SK-N-SH treated with all-trans-retinoic acid at 6 μM for 48 hours (cell line): Measurements from ENCODE around the gene LRRC43.

Source experiments
- ATAC-seq: fragments of 200-7000 bp; cut with Tn5 transposase; 3 replicates; pipeline ENCODE4 v1.9.1; 2020; ENCODE audit warnings: mild to moderate bottlenecking, moderate library complexity
- ARNTL ChIP-seq: fragments of 450-650 bp; formaldehyde crosslinking; IDR thresholded peaks from 2 replicates; pipeline ENCODE4 v1.5.0; 2020; ENCODE audit warnings: low read depth, mild to moderate bottlenecking, moderate library complexity, borderline replicate concordance
- BACH2 ChIP-seq: fragments of 250-450 bp; sonication (Bioruptor Pico); IDR thresholded peaks from 2 replicates; pipeline ENCODE4 v1.9.0; 2021; ENCODE audit warnings: mild to moderate bottlenecking, borderline replicate concordance
- CREB5 ChIP-seq: fragments of 250-450 bp; sonication (Bioruptor Pico); IDR thresholded peaks from 2 replicates; pipeline ENCODE4 v1.5.1; 2020; ENCODE audit warnings: low read depth, mild to moderate bottlenecking, moderate library complexity
- CSDC2 ChIP-seq: fragments of 250-450 bp; sonication (Bioruptor Pico); IDR thresholded peaks from 2 replicates; pipeline ENCODE4 v1.5.0; 2020; ENCODE audit warnings: mild to moderate bottlenecking, moderate library complexity
- ESRRG ChIP-seq: fragments of 250-450 bp; sonication (Bioruptor Pico); IDR thresholded peaks from 2 replicates; pipeline ENCODE4 v1.6.1; 2021; ENCODE audit warnings: mild to moderate bottlenecking
- GLIS3 ChIP-seq: fragments of 250-450 bp; sonication (Bioruptor Pico); IDR thresholded peaks from 2 replicates; pipeline ENCODE4 v1.5.0; 2020; ENCODE audit warnings: mild to moderate bottlenecking, moderate library complexity
- ISL1 ChIP-seq: fragments of 250-450 bp; sonication (Bioruptor Pico); IDR thresholded peaks from 2 replicates; pipeline ENCODE4 v2.1.2; 2022; ENCODE audit warnings: mild to moderate bottlenecking, moderate library complexity
- OSR1 ChIP-seq: fragments of 250-450 bp; sonication (Bioruptor Pico); IDR thresholded peaks from 2 replicates; pipeline ENCODE4 v1.8.0; 2022; ENCODE audit warnings: moderate library complexity, mild to moderate bottlenecking, inconsistent platforms
- RARB ChIP-seq: fragments of 250-450 bp; sonication (Bioruptor Pico); IDR thresholded peaks from 2 replicates; pipeline ENCODE4 v1.8.0; 2021; ENCODE audit warnings: mild to moderate bottlenecking, moderate library complexity
- SNAI2 ChIP-seq: fragments of 250-450 bp; sonication (Bioruptor Pico); IDR thresholded peaks from 2 replicates; pipeline ENCODE4 v1.5.0; 2020; ENCODE audit warnings: mild to moderate bottlenecking, moderate library complexity
- TCF4 ChIP-seq: fragments of 250-450 bp; sonication (Bioruptor Pico); IDR thresholded peaks from 2 replicates; pipeline ENCODE4 v1.8.0; 2021; ENCODE audit warnings: mild to moderate bottlenecking, moderate library complexity, borderline replicate concordance
- TOX ChIP-seq: fragments of 250-450 bp; sonication (Bioruptor Pico); IDR thresholded peaks from 2 replicates; pipeline ENCODE4 v1.8.0; 2021; ENCODE audit warnings: mild to moderate bottlenecking, moderate library complexity, borderline replicate concordance
- ZC3H10 ChIP-seq: fragments of 250-450 bp; sonication (Bioruptor Pico); IDR thresholded peaks from 2 replicates; pipeline ENCODE4 v1.5.1; 2021; ENCODE audit warnings: mild to moderate bottlenecking, moderate library complexity
- ZFP3 ChIP-seq: fragments of 250-450 bp; sonication (Bioruptor Pico); IDR thresholded peaks from 2 replicates; pipeline ENCODE4 v1.5.0; 2020; ENCODE audit warnings: mild to moderate bottlenecking, moderate library complexity
- ZNF565 ChIP-seq: fragments of 450-650 bp; formaldehyde crosslinking; conservative IDR thresholded peaks from 2 replicates; pipeline ENCODE4 v1.5.0; 2020; ENCODE audit warnings: low read depth, mild to moderate bottlenecking, moderate library complexity
- ZNF70 ChIP-seq: fragments of 450-650 bp; formaldehyde crosslinking; IDR thresholded peaks from 2 replicates; pipeline ENCODE4 v1.5.0; 2020; ENCODE audit warnings: mild to moderate bottlenecking, moderate library complexity
- ZNF8 ChIP-seq: fragments of 450-650 bp; formaldehyde crosslinking; IDR thresholded peaks from 2 replicates; pipeline ENCODE4 v1.5.0; 2020; ENCODE audit warnings: mild to moderate bottlenecking, moderate library complexity
- TF ChIP-seq, protein P1 (sequence below): fragments of 250-450 bp; sonication (Bioruptor Pico); IDR thresholded peaks from 2 replicates; pipeline ENCODE4 v1.5.0; 2020; ENCODE audit warnings: mild to moderate bottlenecking, moderate library complexity
- TF ChIP-seq, protein P2 (sequence below): fragments of 250-450 bp; sonication (Bioruptor Pico); IDR thresholded peaks from 2 replicates; pipeline ENCODE4 v1.8.0; 2020; ENCODE audit warnings: mild to moderate bottlenecking, moderate library complexity, borderline replicate concordance
- TF ChIP-seq, protein P3 (sequence below): fragments of 250-450 bp; sonication (Bioruptor Pico); IDR thresholded peaks from 2 replicates; pipeline ENCODE4 v1.5.1; 2021; ENCODE audit warnings: mild to moderate bottlenecking, moderate library complexity

Gene LRRC43

DNA sequence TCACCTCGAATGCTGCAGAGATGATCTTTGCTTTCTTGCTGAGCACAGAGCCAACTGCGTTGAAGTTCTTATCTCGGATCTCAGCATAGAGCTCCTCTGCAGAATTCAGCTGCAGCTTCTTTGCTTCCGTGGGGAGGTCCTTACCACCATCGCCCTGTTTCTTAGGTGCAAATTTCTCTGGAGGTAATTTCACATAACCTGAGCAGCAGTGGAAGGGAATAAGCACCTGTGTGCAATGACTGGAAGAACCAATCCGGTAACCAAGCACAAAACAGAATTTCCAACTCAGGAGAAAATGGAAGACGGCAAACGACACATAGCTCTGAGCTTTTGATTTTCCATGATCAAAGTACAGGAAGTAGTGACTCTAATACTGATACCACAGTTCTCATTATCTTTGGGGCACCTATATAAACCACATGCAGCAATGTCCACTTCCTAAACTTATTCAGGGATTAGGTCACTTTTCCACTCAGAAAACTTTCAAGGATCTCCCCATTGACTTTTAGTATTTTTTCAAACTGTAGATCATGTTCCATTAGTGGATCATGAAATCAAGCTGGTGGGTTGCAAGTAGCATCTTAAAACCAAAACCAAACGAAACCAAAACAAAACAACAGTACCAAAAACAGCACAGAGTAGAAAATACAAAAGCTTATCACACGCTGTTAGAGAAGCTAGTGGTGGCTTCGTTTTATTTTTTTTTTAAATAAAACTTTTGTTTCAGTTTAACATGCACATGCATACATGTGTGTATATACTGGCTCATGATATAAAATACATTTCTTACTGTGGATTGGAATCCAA is 61.8 kb downstream of the LRRC43 start:
- no peak for ATAC-seq
- TF ChIP-seq RARB (CRISPR knock-in tag) (no peak), TCF4 (CRISPR knock-in tag) (no peak), GLIS3 (CRISPR knock-in tag) (no peak), ZNF565 (CRISPR knock-in tag) (no peak), TOX (CRISPR knock-in tag) (no peak), OSR1 (CRISPR knock-in tag) (no peak), CREB5 (CRISPR knock-in tag) (no peak)

GRCh38 chr12:122245553-122245952 is 62.6 kb downstream of the LRRC43 start:
- TF ChIP-seq CREB5 (CRISPR knock-in tag) (no peak), SNAI2 (CRISPR knock-in tag) (no peak), ISL1 (no peak), ESRRG (CRISPR knock-in tag) (no peak), ZNF8 (no peak), ZC3H10 (CRISPR knock-in tag) (no peak), BACH2 (no peak), ZNF565 (CRISPR knock-in tag) (no peak), ZFP3 (CRISPR knock-in tag) (no peak), GLIS3 (CRISPR knock-in tag) (no peak), OSR1 (CRISPR knock-in tag) (no peak)
- TF ChIP-seq, protein P1, sequence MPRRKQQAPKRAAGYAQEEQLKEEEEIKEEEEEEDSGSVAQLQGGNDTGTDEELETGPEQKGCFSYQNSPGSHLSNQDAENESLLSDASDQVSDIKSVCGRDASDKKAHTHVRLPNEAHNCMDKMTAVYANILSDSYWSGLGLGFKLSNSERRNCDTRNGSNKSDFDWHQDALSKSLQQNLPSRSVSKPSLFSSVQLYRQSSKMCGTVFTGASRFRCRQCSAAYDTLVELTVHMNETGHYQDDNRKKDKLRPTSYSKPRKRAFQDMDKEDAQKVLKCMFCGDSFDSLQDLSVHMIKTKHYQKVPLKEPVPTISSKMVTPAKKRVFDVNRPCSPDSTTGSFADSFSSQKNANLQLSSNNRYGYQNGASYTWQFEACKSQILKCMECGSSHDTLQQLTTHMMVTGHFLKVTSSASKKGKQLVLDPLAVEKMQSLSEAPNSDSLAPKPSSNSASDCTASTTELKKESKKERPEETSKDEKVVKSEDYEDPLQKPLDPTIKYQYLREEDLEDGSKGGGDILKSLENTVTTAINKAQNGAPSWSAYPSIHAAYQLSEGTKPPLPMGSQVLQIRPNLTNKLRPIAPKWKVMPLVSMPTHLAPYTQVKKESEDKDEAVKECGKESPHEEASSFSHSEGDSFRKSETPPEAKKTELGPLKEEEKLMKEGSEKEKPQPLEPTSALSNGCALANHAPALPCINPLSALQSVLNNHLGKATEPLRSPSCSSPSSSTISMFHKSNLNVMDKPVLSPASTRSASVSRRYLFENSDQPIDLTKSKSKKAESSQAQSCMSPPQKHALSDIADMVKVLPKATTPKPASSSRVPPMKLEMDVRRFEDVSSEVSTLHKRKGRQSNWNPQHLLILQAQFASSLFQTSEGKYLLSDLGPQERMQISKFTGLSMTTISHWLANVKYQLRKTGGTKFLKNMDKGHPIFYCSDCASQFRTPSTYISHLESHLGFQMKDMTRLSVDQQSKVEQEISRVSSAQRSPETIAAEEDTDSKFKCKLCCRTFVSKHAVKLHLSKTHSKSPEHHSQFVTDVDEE (CRISPR knock-in tag) = no peak
- TF ChIP-seq, protein P2, sequence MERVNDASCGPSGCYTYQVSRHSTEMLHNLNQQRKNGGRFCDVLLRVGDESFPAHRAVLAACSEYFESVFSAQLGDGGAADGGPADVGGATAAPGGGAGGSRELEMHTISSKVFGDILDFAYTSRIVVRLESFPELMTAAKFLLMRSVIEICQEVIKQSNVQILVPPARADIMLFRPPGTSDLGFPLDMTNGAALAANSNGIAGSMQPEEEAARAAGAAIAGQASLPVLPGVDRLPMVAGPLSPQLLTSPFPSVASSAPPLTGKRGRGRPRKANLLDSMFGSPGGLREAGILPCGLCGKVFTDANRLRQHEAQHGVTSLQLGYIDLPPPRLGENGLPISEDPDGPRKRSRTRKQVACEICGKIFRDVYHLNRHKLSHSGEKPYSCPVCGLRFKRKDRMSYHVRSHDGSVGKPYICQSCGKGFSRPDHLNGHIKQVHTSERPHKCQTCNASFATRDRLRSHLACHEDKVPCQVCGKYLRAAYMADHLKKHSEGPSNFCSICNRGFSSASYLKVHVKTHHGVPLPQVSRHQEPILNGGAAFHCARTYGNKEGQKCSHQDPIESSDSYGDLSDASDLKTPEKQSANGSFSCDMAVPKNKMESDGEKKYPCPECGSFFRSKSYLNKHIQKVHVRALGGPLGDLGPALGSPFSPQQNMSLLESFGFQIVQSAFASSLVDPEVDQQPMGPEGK (CRISPR knock-in tag) = no peak
- TF ChIP-seq, protein P3, sequence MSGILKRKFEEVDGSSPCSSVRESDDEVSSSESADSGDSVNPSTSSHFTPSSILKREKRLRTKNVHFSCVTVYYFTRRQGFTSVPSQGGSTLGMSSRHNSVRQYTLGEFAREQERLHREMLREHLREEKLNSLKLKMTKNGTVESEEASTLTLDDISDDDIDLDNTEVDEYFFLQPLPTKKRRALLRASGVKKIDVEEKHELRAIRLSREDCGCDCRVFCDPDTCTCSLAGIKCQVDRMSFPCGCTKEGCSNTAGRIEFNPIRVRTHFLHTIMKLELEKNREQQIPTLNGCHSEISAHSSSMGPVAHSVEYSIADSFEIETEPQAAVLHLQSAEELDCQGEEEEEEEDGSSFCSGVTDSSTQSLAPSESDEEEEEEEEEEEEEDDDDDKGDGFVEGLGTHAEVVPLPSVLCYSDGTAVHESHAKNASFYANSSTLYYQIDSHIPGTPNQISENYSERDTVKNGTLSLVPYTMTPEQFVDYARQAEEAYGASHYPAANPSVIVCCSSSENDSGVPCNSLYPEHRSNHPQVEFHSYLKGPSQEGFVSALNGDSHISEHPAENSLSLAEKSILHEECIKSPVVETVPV (CRISPR knock-in tag) = no peak

GRCh38 chr12:122250047-122250446 is 67.1 kb downstream of the LRRC43 start:
- ATAC-seq = no peak
- TF ChIP-seq OSR1 (CRISPR knock-in tag) (no peak), TCF4 (CRISPR knock-in tag) (no peak), BACH2 (no peak), ZFP3 (CRISPR knock-in tag) (no peak), CSDC2 (CRISPR knock-in tag) (no peak), GLIS3 (CRISPR knock-in tag) (no peak), ZNF565 (CRISPR knock-in tag) (no peak), ZNF70 (CRISPR knock-in tag) (no peak), ISL1 (no peak), ESRRG (CRISPR knock-in tag) (no peak), SNAI2 (CRISPR knock-in tag) (no peak), ZNF8 (no peak), RARB (CRISPR knock-in tag) (no peak), ARNTL (CRISPR knock-in tag) (no peak)
- TF ChIP-seq, protein P2 (CRISPR knock-in tag) = no peak
- TF ChIP-seq, protein P3 (CRISPR knock-in tag) = no peak

More at GRCh38 chr12:122245553-122245952, 62.6 kb downstream of the LRRC43 start:
- no peak for ATAC-seq
